DND-41 (cell line): ENCODE measurements around the gene BLTP3A.
A peak's percentile ranks its signal among the peaks of the same experiment; 100 is the strongest.
"Not testable (repeated sequence)": the region's sequence is repeated elsewhere in the genome, so short reads cannot be mapped to it uniquely, and the experiment has no call there.

ENCODE experiments used
- ATAC-seq: fragments of 200-7000 bp; cut with Tn5 transposase; 3 replicates; pipeline ENCODE4 v1.9.1; 2021; ENCODE audit warnings: low read depth; ENCODE audit not compliant: insufficient read depth
- DNase-seq: peaks from one replicate; pipeline ENCODE4 v3.0.0-alpha.2; 2020
- H2AFZ ChIP-seq: 2 replicates; pipeline ENCODE4 v1.6.0; 2012; ENCODE audit warnings: low read depth, low read length
- H3K27ac ChIP-seq: 2 replicates; pipeline ENCODE4 v1.5.1; 2012; ENCODE audit warnings: low read length, inconsistent platforms
- H3K27me3 ChIP-seq: fragments of 200-600 bp; sonication (generic); 2 replicates; pipeline ENCODE4 v1.6.0; 2012; ENCODE audit warnings: low read length, mild to moderate bottlenecking, inconsistent platforms; ENCODE audit not compliant: insufficient read depth, poor library complexity
- H3K36me3 ChIP-seq: 2 replicates; pipeline ENCODE4 v1.5.1; 2012; ENCODE audit warnings: low read length, inconsistent platforms; ENCODE audit not compliant: insufficient read depth
- H3K4me1 ChIP-seq: 2 replicates; pipeline ENCODE4 v1.5.1; 2012; ENCODE audit warnings: mild to moderate bottlenecking, low read length; ENCODE audit not compliant: insufficient read depth
- H3K4me2 ChIP-seq: 2 replicates; pipeline ENCODE4 v1.6.0; 2012; ENCODE audit warnings: mild to moderate bottlenecking, moderate library complexity, low read length, inconsistent platforms; ENCODE audit not compliant: insufficient read depth
- H3K4me3 ChIP-seq, 2 experiments: fragments of 200-600 bp in 1 of 2; shearing (Covaris generic) in 1 of 2; 2 replicates each; pipeline ENCODE4 v1.5.1; 2012 to 2016; ENCODE audit warnings: inconsistent platforms in 2 of 2, low read length in 2 of 2, mild to moderate bottlenecking in 2 of 2, low read depth in 1 of 2, moderate library complexity in 1 of 2
- H3K79me2 ChIP-seq: 2 replicates; pipeline ENCODE4 v1.6.0; 2012; ENCODE audit warnings: low read length, inconsistent platforms; ENCODE audit not compliant: insufficient read depth
- H3K9ac ChIP-seq: 2 replicates; pipeline ENCODE4 v1.6.0; 2012; ENCODE audit warnings: low read depth, mild to moderate bottlenecking, inconsistent platforms, low read length, moderate library complexity
- H3K9me3 ChIP-seq: 2 replicates; pipeline ENCODE4 v1.5.1; 2012; ENCODE audit warnings: low read length, moderate library complexity, mild to moderate bottlenecking, inconsistent platforms; ENCODE audit not compliant: insufficient read depth, severe bottlenecking
- H4K20me1 ChIP-seq: 2 replicates; pipeline ENCODE4 v1.6.0; 2012; ENCODE audit warnings: low read length; ENCODE audit not compliant: insufficient read depth
- EZH2 ChIP-seq: IDR thresholded peaks from 3 replicates; pipeline ENCODE4 v1.6.1; 2012; ENCODE audit warnings: borderline replicate concordance, low read depth, mild to moderate bottlenecking, moderate library complexity, low read length, inconsistent platforms; ENCODE audit not compliant: severe bottlenecking
- TF ChIP-seq, protein P1 (sequence below): IDR thresholded peaks from 2 replicates; pipeline ENCODE4 v1.5.1; 2012; ENCODE audit warnings: borderline replicate concordance, low read length, moderate library complexity, mild to moderate bottlenecking; ENCODE audit not compliant: poor library complexity, severe bottlenecking; ENCODE audit errors: extremely low read depth

Gene BLTP3A

DNA sequence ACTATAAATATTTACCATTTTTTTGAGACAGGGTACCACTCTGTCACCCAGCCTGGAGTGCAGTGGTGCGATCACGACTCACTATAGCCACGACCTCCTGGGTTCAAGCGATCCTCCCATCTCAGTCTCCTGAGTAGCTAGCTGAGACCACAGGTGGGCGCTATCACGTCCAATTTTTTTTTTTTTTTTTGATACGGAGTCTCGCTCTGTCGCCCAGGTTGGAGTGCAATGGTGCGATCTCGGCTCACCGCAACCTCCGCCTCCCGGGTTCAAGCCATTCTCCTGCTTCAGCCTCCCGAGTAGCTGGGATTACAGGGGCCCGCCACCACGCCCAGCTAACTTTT, 35.4 kb upstream of the BLTP3A start:
- Histone ChIP-seq H3K4me2 (peak overlapping the region; percentile 62), H3K4me3 (peak overlapping the region; percentile 75 to 89; a peak in 3 of 4 replicates), H3K36me3 (peaks cover 17% of the 10 kb centered on the region), H3K9ac (peak overlapping the region; percentile 67), H3K79me2 (peaks cover 42% of the 10 kb centered on the region), H3K27ac (peak overlapping the region; percentile 94), H2AFZ (peak overlapping the region; percentile 74), H3K4me1 (peaks cover 37% of the 10 kb centered on the region)
- TF ChIP-seq, protein P1, sequence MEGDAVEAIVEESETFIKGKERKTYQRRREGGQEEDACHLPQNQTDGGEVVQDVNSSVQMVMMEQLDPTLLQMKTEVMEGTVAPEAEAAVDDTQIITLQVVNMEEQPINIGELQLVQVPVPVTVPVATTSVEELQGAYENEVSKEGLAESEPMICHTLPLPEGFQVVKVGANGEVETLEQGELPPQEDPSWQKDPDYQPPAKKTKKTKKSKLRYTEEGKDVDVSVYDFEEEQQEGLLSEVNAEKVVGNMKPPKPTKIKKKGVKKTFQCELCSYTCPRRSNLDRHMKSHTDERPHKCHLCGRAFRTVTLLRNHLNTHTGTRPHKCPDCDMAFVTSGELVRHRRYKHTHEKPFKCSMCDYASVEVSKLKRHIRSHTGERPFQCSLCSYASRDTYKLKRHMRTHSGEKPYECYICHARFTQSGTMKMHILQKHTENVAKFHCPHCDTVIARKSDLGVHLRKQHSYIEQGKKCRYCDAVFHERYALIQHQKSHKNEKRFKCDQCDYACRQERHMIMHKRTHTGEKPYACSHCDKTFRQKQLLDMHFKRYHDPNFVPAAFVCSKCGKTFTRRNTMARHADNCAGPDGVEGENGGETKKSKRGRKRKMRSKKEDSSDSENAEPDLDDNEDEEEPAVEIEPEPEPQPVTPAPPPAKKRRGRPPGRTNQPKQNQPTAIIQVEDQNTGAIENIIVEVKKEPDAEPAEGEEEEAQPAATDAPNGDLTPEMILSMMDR = peak; percentile 57
- H3K27me3 ChIP-seq, H4K20me1 ChIP-seq, H3K9me3 ChIP-seq: not testable (repeated sequence)
- ATAC-seq = peak; percentile 43
- peak; percentile 50 for DNase-seq

DNA sequence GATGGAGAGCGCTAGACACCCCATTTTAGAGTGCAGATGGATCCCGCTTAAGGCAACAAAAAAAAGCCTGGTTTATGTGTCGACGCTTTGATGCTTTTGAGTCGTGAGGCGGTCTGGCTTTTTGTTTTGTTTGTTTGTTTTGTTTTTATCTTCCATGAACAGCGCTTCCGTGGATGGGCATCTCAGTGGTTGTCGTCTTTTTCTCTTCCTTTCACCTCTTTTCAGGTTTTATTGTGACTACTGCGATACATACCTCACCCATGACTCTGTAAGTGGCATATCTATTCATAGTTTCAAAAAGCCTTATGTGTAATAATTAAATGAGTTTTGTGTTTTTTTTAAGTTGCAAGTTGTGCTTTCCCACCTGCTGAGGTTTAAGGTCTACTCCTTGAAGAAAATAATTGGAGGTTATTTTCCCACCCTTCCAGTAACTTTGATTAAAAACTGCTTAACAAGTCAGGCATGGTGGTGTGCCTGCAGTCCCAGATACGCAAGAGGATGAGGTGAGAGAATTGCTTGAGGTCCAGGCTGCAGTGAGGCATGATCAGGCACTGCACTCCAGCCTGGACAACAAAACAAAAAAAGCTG, 34.1 kb upstream of the BLTP3A start:
- Histone ChIP-seq H3K27ac (peak overlapping the region; percentile 90), H2AFZ (peak overlapping the region; percentile 87)
- no peak for DNase-seq

DNA sequence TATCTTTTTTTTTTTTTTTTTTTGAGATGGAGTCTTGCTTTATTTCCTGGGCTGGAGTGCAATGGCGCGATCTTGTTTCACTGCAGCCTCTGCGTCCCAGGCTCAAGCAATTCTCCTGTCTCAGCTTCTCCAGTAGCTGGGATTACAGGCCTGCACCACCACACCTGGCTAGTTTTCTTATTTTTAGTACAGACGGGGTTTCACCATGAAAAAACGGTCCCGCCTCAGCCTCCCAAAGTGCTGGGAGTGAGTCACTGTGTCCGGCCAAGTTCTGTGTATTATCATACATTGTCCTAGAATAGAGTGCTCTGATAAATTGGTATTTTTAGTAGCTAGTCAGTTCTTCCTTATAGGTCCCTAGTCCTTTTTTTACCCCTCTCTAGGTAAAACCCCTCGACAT, 31.8 kb upstream of the BLTP3A start:
- H3K4me3 ChIP-seq = no peak overlapping the region
- H3K4me2 ChIP-seq = no peak overlapping the region
- H3K9ac ChIP-seq = no peak overlapping the region
- ATAC-seq (no peak), DNase-seq (no peak)
- no peak overlapping the region for H3K27ac ChIP-seq
- TF ChIP-seq EZH2 = no peak
- TF ChIP-seq, protein P1 = no peak
- no peaks in the 10 kb centered on the region; the same call in 1 of the 2 replicates for H4K20me1 ChIP-seq
- no peaks in the 10 kb centered on the region for H3K27me3 ChIP-seq
- peaks cover 65% of the 10 kb centered on the region for H3K79me2 ChIP-seq
- H3K9me3 ChIP-seq = no peaks in the 10 kb centered on the region
- no peak overlapping the region for H2AFZ ChIP-seq
- peaks cover 48% of the 10 kb centered on the region for H3K36me3 ChIP-seq
- H3K4me1 ChIP-seq = peaks cover 37% of the 10 kb centered on the region

More for the DNA sequence above, 34.1 kb upstream of the BLTP3A start:
- TF ChIP-seq, protein P1 = no peak
- no peak for TF ChIP-seq EZH2
- Histone ChIP-seq H4K20me1 (no peaks in the 10 kb centered on the region), H3K9me3 (no peaks in the 10 kb centered on the region), H3K4me3 (peak overlapping the region; percentile 75 to 89), H3K4me1 (peaks cover 37% of the 10 kb centered on the region), H3K27me3 (no peaks in the 10 kb centered on the region), H3K36me3 (peaks cover 30% of the 10 kb centered on the region), H3K4me2 (peak overlapping the region; percentile 95), H3K79me2 (peaks cover 54% of the 10 kb centered on the region), H3K9ac (peak overlapping the region; percentile 67)
- no peak for ATAC-seq

- not testable (repeated sequence) for H4K20me1 ChIP-seq, H3K27me3 ChIP-seq, H3K9me3 ChIP-seq, H3K9ac ChIP-seq, H3K4me2 ChIP-seq, H2AFZ ChIP-seq, DNase-seq, H3K27ac ChIP-seq, ATAC-seq, H3K4me3 ChIP-seq
- Histone ChIP-seq H3K79me2 (peaks cover 72% of the 10 kb centered on the region), H3K4me1 (peaks cover 26% of the 10 kb centered on the region), H3K36me3 (peaks cover 62% of the 10 kb centered on the region)
Measured at GRCh38 chr6:34761681-34762080, 30.2 kb upstream of the BLTP3A start.
